Measurements from ENCODE around the gene PCGF1.

GRCh38 chr2:74457549-74458131 is 49.9 kb downstream of the PCGF1 start:
- TF ChIP-seq CTCF (IDR thresholded peaks at IDR 0.05), result no peak
- TF ChIP-seq POLR2A (IDR thresholded peaks at IDR 0.05), result peak; percentile 63 to 79
